ENCODE measurements around the gene USH1G.

DNA sequence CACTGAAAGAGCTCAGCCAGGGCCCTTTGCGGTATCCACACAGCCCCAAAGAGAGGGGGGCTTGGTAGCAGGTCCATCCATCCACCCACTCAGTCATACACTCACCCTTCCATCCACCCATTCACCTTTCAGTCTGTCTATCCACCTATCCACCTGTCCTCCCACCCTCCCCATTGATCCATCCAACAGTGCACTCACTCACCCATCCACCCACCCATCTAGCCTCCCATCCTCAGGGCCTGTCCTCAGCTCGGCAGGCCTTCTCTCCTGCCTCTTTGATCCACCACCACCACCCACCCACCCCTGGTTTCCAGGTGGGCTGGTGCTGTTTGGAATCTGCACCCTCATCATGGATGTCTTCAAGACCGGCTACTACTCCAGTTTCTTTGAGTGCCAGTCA, 2.2 kb upstream of the USH1G start:
- no peak for TF ChIP-seq CTCF (optimal IDR thresholded peaks at IDR 0.05 in 1 of 3, IDR thresholded peaks at IDR 0.05 in 1 of 3, conservative IDR thresholded peaks at IDR 0.05 in 1 of 3; ENCODE audit: extremely low read depth in 1 of 3, insufficient read depth in 2 of 3, low read length in 3 of 3)
- TF ChIP-seq EZH2 (IDR thresholded peaks at IDR 0.05; ENCODE audit: low read length), result no peak

All from keratinocyte (primary cell).